Subcutaneous adipose tissue (tissue), 4 donors: Measurements from ENCODE around the gene GREB1L. TPM values are rescaled to one million over a fixed set of nuclear protein-coding genes. Genes with fewer than 3 reads are reported as not detected.

Source experiments
- CTCF ChIP-seq: fragments of 450-650 bp; IDR thresholded peaks from one replicate; pipeline ENCODE4 v1.5.1; 2016; ENCODE audit warnings: low read depth, mild to moderate bottlenecking, control low read depth, antibody characterized with exemption, moderate library complexity
- total RNA-seq, 4 donors: library from RNA; depleted of rRNA; stranded (reverse); fragments of >200 nt; gene quantifications; one replicate each; pipeline ENCODE4 v1.1.0, GENCODE V29; 2016

Gene GREB1L
- total RNA-seq, 4 donors from 2014 or later: 10.0 to 39.7 (median 26.0) TPM

DNA sequence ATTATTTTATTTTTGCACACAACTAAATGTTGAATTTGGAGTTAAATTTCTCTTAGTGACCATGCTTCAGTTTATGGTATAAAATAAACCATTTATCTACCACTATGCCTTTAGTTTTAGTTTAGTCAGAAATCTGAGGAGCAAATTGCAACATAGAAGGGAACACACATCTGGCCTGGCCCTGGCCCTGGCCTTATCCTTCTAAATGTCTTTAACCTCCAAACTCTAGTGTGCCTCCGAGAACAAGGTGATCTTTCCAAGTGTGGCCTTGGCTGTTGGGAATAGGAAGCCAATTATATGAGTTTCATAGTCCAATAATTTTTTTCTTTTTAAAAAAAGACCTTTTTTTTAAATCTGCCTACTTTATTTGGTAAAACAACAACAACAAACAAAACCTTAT is 31.8 kb upstream of the GREB1L start:
- no peak for TF ChIP-seq CTCF

DNA sequence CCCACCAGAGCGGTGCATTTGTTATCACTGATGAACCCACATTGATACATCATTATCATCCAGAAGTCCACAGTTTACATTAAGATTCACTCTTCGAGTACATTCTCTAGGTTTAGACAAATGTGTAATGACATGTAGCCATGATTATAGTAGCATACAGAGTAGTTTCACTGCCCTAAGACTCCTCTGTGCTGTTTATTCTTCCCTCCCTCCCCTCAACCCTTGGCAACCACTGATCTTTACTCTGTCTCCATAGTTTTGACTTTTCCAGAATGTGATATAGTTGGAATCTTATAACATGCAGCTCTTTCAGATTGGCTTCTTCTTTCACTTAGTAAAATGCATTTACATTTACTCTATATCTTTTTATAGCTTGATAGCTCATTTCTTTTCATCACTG is 31.2 kb upstream of the GREB1L start:
- no peak for TF ChIP-seq CTCF

- no peak for TF ChIP-seq CTCF
Observed at GRCh38 chr18:21215490-21215889, 26.5 kb upstream of the GREB1L start.

DNA sequence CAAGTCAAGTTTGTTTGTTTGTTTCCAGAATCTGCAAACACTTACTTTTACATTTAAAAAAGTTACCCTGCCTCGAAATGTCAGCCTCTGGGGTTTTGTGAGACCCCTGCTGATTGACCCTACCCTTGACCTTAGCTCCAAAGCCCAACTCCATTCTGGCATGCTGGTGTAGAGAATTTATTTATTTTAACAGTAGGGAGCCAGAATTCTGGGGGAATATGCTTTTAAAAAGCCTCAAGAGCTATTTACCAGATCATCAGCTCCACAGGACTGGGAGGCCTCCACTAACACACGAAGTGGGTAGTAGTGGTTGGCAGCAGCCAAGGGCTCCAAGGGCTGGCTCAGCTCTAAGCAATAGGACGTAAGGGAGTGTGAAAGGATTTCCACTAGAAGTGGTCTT is 23.2 kb upstream of the GREB1L start:
- TF ChIP-seq CTCF: no peak

DNA sequence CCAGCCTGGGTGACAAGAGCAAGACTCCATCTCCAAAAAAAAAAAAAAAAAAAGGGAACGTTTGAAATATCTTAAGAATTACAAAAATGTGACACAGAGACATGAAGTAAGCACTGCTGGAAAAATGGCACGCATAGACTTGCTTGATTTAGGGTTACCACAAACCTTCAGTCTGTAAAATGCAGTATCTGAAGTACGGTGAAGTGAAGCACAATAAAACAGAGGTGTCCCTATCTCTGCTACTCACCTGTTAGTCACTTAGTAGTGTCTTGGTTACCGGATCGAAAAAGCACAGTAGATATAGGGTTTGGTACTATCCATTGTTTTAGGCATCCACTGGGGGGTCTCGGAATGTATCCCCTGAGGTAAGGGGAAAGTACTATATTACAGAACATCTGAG is 11.6 kb upstream of the GREB1L start:
- TF ChIP-seq CTCF: no peak

DNA sequence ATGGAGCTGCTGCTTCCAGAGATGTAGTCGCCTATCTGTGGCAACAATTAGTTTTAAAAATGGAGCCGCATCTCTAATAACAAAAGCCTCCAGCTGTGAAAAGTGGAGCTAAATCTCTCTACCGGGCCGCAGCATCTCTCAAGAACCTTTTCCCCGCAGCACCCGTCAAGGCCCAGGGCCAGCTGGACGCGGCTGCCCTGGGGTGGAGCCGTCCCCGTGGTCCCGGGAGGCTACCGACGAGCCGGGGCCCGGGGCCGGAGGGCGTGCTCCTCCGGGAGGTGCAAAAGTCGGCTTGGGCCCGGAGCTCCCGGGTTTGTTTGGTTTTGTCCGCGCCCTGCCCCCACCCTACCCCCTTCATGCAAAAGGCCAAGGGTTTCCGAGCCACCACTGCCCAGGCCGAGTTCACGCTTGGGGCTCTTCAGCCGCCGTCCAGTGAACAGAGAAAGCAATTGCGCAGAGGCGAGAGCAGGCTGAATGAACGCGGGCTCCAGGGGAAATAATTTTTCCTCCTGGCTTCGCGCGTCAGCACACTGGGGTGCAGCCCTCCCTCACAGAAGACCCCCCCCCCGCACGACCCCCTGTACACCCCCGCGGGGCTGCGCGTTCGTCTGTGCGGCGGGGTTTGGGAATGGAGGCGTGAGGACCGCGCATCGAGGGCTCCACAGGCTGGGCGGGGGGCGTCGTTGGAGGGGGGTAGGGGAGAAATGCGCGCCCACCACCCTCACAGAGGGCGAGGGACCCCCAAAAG is 557 bp upstream of the GREB1L start:
- no peak for TF ChIP-seq CTCF

DNA sequence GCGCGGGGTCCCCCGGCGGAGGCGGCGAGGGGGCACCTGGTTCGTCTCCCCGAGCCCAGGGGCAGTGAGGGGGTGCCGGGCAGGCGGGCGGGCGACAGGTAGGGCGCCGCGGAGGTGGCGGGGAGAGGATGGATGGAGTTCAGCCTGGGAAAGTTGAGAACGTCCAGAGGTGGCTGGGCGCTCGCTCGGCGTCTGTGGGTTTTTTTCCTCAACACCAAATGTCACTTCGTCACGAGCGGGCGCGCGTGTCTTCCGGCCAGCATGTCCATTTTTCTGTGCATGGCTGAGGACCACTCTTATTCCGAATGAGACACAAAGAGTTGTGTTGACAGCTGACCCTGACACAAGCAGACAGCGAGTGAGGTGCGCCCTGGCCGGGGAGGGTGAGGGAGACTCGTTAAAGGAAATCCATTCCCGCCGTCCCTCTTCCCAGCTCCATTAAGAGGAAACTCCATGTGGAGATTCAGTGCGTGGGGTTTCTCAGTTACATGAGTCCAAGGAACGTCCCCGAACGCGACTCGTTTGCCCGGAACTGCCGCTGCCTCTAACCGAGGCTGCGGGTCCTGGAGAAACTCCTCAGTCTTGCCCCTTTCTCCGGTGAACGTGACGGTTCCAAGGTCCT is 859 bp downstream of the GREB1L start:
- no peak for TF ChIP-seq CTCF
